NT2/D1 (cell line): ENCODE data around the gene MOV10L1.

Source experiments
- YY1 ChIP-seq: IDR thresholded peaks from 2 replicates; pipeline ENCODE4 v1.6.1; 2011; ENCODE audit not compliant: insufficient read length, insufficient read depth
- ZNF274 ChIP-seq: IDR thresholded peaks from 2 replicates; pipeline ENCODE4 v1.6.1; 2011; ENCODE audit warnings: mild to moderate bottlenecking, low read depth, low read length

GRCh38 chr22:50041361-50042065 is 48.3 kb upstream of the MOV10L1 start:
- no peak for TF ChIP-seq YY1
- TF ChIP-seq ZNF274, result no peak
